ENCODE results near the gene GLRA3.
"Not testable (repeated sequence)": the region's sequence is repeated elsewhere in the genome, so short reads cannot be mapped to it uniquely, and the experiment has no call there.

The GLRA3 gene

GRCh38 chr4:174707902-174708301 is 121.1 kb downstream of the GLRA3 start:
- DNase-seq (ENCODE audit: low read depth) = no peak
- H3K4me3 ChIP-seq (ENCODE audit: low read length) = no peak overlapping the region
- TF ChIP-seq, protein P1, sequence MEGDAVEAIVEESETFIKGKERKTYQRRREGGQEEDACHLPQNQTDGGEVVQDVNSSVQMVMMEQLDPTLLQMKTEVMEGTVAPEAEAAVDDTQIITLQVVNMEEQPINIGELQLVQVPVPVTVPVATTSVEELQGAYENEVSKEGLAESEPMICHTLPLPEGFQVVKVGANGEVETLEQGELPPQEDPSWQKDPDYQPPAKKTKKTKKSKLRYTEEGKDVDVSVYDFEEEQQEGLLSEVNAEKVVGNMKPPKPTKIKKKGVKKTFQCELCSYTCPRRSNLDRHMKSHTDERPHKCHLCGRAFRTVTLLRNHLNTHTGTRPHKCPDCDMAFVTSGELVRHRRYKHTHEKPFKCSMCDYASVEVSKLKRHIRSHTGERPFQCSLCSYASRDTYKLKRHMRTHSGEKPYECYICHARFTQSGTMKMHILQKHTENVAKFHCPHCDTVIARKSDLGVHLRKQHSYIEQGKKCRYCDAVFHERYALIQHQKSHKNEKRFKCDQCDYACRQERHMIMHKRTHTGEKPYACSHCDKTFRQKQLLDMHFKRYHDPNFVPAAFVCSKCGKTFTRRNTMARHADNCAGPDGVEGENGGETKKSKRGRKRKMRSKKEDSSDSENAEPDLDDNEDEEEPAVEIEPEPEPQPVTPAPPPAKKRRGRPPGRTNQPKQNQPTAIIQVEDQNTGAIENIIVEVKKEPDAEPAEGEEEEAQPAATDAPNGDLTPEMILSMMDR (conservative IDR thresholded peaks at IDR 0.05; ENCODE audit: low read depth, low read length) = no peak

- H3K4me3 ChIP-seq (ENCODE audit: low read length) = no peak overlapping the region
- DNase-seq (ENCODE audit: low read depth) = no peak
- TF ChIP-seq, protein P1 (conservative IDR thresholded peaks at IDR 0.05; ENCODE audit: low read depth, low read length) = no peak
These were observed 121.9 kb downstream of the GLRA3 start for GRCh38 chr4:174707051-174707676.

- DNase-seq (ENCODE audit: low read depth) = no peak
- TF ChIP-seq, protein P1 (conservative IDR thresholded peaks at IDR 0.05; ENCODE audit: low read depth, low read length) = no peak
- no peak overlapping the region for H3K4me3 ChIP-seq (ENCODE audit: low read length)
These were observed 126.0 kb downstream of the GLRA3 start for GRCh38 chr4:174702979-174703478.

DNA sequence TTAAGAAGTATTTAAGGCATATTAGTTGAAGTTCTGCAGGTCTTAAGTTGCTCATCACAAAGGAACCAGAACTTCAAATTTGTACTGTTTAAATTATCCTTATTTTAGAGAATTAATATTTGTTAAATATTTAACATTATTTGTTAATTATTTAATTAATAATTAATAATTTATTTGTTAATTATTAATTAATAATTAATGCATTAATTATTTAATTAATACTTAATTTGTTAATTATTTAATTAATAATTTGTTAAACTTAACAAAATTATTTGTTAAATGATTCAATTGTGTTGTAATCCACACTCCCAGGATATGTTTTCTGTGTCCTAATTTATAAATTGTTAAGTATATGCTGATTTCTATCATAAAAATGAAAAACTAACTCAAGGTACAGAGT is 129.4 kb downstream of the GLRA3 start:
- TF ChIP-seq, protein P1 (conservative IDR thresholded peaks at IDR 0.05; ENCODE audit: low read depth, low read length) = no peak
- DNase-seq (ENCODE audit: low read depth) = no peak
- H3K4me3 ChIP-seq (ENCODE audit: low read length) = no peak overlapping the region

DNA sequence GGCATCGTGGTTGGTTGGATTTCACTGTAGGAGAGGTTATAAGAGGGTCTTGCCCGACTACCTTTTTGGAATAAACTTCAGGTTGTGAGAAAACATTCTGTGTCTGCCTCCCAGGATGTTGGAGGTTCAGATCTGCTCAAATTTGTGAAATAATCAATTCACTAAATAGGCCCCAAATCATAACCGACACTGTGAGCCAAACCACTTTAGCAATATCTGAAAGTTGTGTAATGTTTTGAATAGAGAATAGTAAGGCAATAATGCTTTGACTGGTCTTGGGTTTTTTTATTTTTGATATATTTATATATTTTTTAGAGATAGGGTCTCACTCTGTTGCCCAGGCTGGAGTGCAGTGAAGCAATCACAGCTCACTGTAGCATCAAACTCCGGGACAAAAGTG is 131.2 kb downstream of the GLRA3 start:
- TF ChIP-seq, protein P1 (conservative IDR thresholded peaks at IDR 0.05; ENCODE audit: low read depth, low read length) = no peak
- DNase-seq (ENCODE audit: low read depth) = no peak

DNA sequence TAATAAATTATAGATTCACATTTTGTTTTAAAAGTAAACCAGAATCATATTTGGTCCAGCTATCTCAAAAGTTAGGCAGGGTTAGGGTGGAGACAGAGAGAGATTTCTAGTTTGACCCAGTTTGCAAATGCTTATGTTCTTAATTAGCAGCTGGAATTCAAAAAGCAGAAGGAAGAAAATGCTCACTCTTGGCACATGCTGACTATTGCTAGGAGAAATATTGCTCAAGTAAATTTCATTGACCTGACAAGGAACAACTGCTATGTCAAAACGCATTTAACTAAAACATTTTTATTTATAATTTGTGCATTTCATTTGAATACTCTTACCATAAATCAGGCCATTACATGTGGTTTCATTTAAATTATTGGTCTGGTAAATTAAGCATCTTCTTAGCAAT is 131.8 kb downstream of the GLRA3 start:
- no peak overlapping the region for H3K4me3 ChIP-seq (ENCODE audit: low read length)
- TF ChIP-seq, protein P1 (conservative IDR thresholded peaks at IDR 0.05; ENCODE audit: low read depth, low read length) = no peak
- DNase-seq (ENCODE audit: low read depth) = no peak

More for the DNA sequence above, 131.2 kb downstream of the GLRA3 start:
- no peak overlapping the region for H3K4me3 ChIP-seq (ENCODE audit: low read length)

GRCh38 chr4:174696657-174697056 is 132.4 kb downstream of the GLRA3 start:
- TF ChIP-seq, protein P1 (conservative IDR thresholded peaks at IDR 0.05; ENCODE audit: low read depth, low read length) = no peak
- no peak overlapping the region for H3K4me3 ChIP-seq (ENCODE audit: low read length)
- DNase-seq (ENCODE audit: low read depth) = no peak

- H3K4me3 ChIP-seq (ENCODE audit: low read length); DNase-seq (ENCODE audit: low read depth): not testable (repeated sequence)
These were observed 137.2 kb downstream of the GLRA3 start for GRCh38 chr4:174691876-174692275.
